Keratinocyte (primary cell): ENCODE results near the gene CMIP. TPM values are rescaled to one million over a fixed set of nuclear protein-coding genes. Genes with fewer than 3 reads are reported as not detected.

Experiments
- DNase-seq: peaks from one replicate; pipeline ENCODE4 v3.0.0-alpha.2; 2011; ENCODE audit warnings: low read depth, missing footprints, low spot score
- FAIRE-seq: peaks from 2 replicates; lab custom pipeline; 2011; peaks lifted over from hg19 to GRCh38; lab: Jason Lieb, UNC
- H2AFZ ChIP-seq: 2 replicates; pipeline ENCODE4 v1.6.0; 2012; ENCODE audit warnings: low read length, control low read depth, inconsistent platforms; ENCODE audit not compliant: control insufficient read depth
- H3K27ac ChIP-seq: 2 replicates; pipeline ENCODE4 v1.5.1; 2011; ENCODE audit warnings: low read length; ENCODE audit not compliant: control insufficient read depth, insufficient read depth
- H3K27me3 ChIP-seq: 3 replicates; pipeline ENCODE4 v1.6.0; 2011; ENCODE audit warnings: low read length; ENCODE audit not compliant: control insufficient read depth, insufficient read depth; ENCODE audit errors: extremely low read depth
- H3K36me3 ChIP-seq, 2 experiments: 2 replicates in 1 of 2; 3 replicates in 1 of 2; pipeline ENCODE4 v1.5.1; 2011; ENCODE audit warnings: low read length in 2 of 2, mild to moderate bottlenecking in 1 of 2; ENCODE audit not compliant: control insufficient read depth in 2 of 2, insufficient read depth in 2 of 2; ENCODE audit errors: extremely low read depth in 1 of 2
- H3K4me1 ChIP-seq: 3 replicates; pipeline ENCODE4 v1.5.1; 2011; ENCODE audit warnings: low read length; ENCODE audit not compliant: control insufficient read depth, insufficient read depth; ENCODE audit errors: extremely low read depth
- H3K4me2 ChIP-seq: 3 replicates; pipeline ENCODE4 v1.6.0; 2011; ENCODE audit warnings: low read depth, low read length; ENCODE audit not compliant: control insufficient read depth, insufficient read depth; ENCODE audit errors: extremely low read depth
- H3K4me3 ChIP-seq, 3 experiments: fragments of 200-600 bp in 1 of 3; sonication (generic) in 1 of 3; 2 replicates in 2 of 3; 3 replicates in 1 of 3; pipeline ENCODE4 v1.5.1; 2011 to 2016; ENCODE audit warnings: low read length in 3 of 3, mild to moderate bottlenecking in 3 of 3, control low read depth in 2 of 3, inconsistent platforms in 1 of 3, low read depth in 1 of 3, mixed read lengths in 1 of 3, mixed run types in 1 of 3, moderate library complexity in 1 of 3; ENCODE audit not compliant: control insufficient read depth in 2 of 3, insufficient read depth in 2 of 3; ENCODE audit errors: extremely low read depth in 1 of 3
- H3K79me2 ChIP-seq: 2 replicates; pipeline ENCODE4 v1.6.0; 2012; ENCODE audit warnings: low read length; ENCODE audit not compliant: control insufficient read depth, insufficient read depth
- H3K9ac ChIP-seq: 3 replicates; pipeline ENCODE4 v1.6.0; 2011; ENCODE audit warnings: low read length; ENCODE audit not compliant: control insufficient read depth, insufficient read depth; ENCODE audit errors: extremely low read depth
- H3K9me1 ChIP-seq: 3 replicates; pipeline ENCODE4 v1.6.0; 2011; ENCODE audit warnings: low read length; ENCODE audit not compliant: control insufficient read depth, insufficient read depth; ENCODE audit errors: extremely low read depth
- H3K9me3 ChIP-seq: 2 replicates; pipeline ENCODE4 v1.5.1; 2012; ENCODE audit warnings: low read depth, low read length; ENCODE audit not compliant: control insufficient read depth
- H4K20me1 ChIP-seq: 3 replicates; pipeline ENCODE4 v1.6.0; 2011; ENCODE audit warnings: low read length; ENCODE audit not compliant: control insufficient read depth, insufficient read depth; ENCODE audit errors: extremely low read depth
- EZH2 ChIP-seq: IDR thresholded peaks from one replicate; pipeline ENCODE4 v1.6.1; 2012; ENCODE audit warnings: inconsistent platforms, mild to moderate bottlenecking, low read length, moderate library complexity
- dilution Hi-C: fragments of 300-500 bp; cut with MboI; formaldehyde crosslinking; loops from one replicate; pipeline ENCODE4 v1.7.0; 2020; ENCODE audit warnings: low sequenced_read_pairs; ENCODE audit not compliant: extremely low pct_ligation_motif_present
- polyA plus RNA-seq, 5 experiments: library from polyadenylated mRNA; depleted of rRNA in 3 of 5; stranded (reverse) in 3 of 5; stranded (forward) in 1 of 5; unstranded in 1 of 5; fragments of >200 nt; gene quantifications; 1 replicate in 1 of 5; 2 replicates in 3 of 5; 3 replicates in 1 of 5; pipeline versions ENCODE4 v1.2.1 to v1.2.3, GENCODE V29; 2011 to 2012; ENCODE audit warnings: missing spikeins in 2 of 5, low read depth in 1 of 5, low replicate concordance in 1 of 5
- TF ChIP-seq, protein P1 (sequence below), 3 experiments: IDR thresholded peaks in 1 of 3; conservative IDR thresholded peaks in 1 of 3; optimal IDR thresholded peaks in 1 of 3; 2 replicates in 2 of 3; 3 replicates in 1 of 3; pipeline versions ENCODE3 to v1.5.1; 2011; ENCODE audit warnings: low read length in 3 of 3, mild to moderate bottlenecking in 3 of 3, moderate library complexity in 2 of 3, control low read depth in 1 of 3, inconsistent platforms in 1 of 3; ENCODE audit not compliant: insufficient read depth in 2 of 3; ENCODE audit errors: extremely low read depth in 1 of 3

Gene CMIP
- polyA plus RNA-seq, 1 donor (not counting 4 experiments of a cell fraction or from before 2014, with no cell fraction given) = 5.0 TPM

DNA sequence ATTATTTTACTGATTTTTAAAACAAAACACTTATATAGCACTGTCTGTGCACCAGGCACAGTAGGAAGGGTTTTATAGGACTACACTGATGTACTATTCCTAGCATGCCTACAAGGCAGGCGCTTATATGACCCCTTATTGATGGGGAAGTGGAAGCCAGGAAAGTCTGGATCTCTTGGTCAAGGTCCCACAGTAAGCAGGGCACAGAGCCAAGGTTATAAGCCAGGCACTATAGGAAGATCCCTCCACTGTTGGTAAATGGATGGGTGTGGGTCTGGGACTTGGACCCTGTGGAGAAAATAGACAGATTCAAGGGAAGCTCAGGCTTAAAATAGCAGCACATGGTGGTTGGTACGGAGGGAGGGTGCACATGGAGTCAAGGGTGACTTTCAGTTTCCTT lies 275.4 kb downstream of the CMIP start:
- H3K36me3 ChIP-seq = no peaks in the 10 kb centered on the region
- H3K4me2 ChIP-seq = no peak overlapping the region
- DNase-seq = no peak
- dilution Hi-C loops = no loop called here
- H3K9me3 ChIP-seq = no peaks in the 10 kb centered on the region
- no peak for FAIRE-seq
- H2AFZ ChIP-seq = no peak overlapping the region
- H3K27ac ChIP-seq = no peak overlapping the region
- no peaks in the 10 kb centered on the region for H3K9me1 ChIP-seq
- no peaks in the 10 kb centered on the region for H3K79me2 ChIP-seq
- no peak overlapping the region for H3K4me3 ChIP-seq
- H3K4me1 ChIP-seq = peaks cover 20% of the 10 kb centered on the region
- no peaks in the 10 kb centered on the region for H3K27me3 ChIP-seq
- H4K20me1 ChIP-seq = no peaks in the 10 kb centered on the region
- H3K9ac ChIP-seq = no peak overlapping the region
- TF ChIP-seq EZH2 = no peak
- TF ChIP-seq, protein P1, sequence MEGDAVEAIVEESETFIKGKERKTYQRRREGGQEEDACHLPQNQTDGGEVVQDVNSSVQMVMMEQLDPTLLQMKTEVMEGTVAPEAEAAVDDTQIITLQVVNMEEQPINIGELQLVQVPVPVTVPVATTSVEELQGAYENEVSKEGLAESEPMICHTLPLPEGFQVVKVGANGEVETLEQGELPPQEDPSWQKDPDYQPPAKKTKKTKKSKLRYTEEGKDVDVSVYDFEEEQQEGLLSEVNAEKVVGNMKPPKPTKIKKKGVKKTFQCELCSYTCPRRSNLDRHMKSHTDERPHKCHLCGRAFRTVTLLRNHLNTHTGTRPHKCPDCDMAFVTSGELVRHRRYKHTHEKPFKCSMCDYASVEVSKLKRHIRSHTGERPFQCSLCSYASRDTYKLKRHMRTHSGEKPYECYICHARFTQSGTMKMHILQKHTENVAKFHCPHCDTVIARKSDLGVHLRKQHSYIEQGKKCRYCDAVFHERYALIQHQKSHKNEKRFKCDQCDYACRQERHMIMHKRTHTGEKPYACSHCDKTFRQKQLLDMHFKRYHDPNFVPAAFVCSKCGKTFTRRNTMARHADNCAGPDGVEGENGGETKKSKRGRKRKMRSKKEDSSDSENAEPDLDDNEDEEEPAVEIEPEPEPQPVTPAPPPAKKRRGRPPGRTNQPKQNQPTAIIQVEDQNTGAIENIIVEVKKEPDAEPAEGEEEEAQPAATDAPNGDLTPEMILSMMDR (optimal IDR thresholded peaks at IDR 0.05 in 1 of 3, IDR thresholded peaks at IDR 0.05 in 1 of 3, conservative IDR thresholded peaks at IDR 0.05 in 1 of 3; ENCODE audit: extremely low read depth in 1 of 3, insufficient read depth in 2 of 3, low read length in 3 of 3) = no peak

DNA sequence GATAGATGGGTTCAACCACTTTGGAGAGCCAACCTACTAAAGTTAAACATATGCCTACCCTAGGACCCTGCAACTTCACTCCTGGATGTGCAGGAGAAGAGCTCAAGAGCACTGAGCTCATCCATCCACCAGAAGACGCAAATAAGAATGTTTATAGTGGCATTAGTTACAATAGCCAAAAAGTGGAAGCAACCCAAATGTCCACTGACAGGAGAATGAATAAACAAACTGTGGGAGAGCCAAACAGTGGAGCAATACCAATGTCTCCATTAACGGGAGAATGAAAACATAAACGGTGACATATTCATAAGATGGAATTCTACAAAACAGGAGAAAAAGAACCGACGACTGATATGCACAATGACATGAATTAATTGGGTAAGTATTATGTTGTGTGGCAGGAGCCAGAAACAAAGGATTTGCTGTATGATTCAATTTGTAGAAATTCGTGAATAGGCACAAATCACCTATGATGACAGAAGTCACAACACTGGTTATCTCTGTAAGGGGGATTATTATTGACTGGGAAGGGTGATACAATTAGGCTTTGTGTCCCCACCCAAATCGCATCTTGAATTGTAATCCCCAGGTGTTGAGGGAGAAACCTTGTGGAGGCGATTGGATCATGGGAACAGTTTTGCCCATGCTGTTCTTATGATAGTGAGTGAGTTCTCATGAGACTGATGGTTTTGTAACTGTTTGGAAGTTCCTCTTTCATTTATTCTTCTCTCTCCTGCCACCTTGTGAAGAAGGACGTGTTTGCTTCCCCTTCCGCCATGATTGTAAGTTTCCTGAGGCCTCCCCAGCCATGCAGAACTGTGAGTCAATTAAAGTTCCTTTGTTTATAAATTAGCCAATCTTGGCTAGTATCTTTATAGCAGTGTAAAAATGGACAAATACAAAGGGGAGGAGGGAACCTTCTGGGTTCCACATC lies 276.6 kb downstream of the CMIP start:
- Histone ChIP-seq H3K4me1 (peaks cover 20% of the 10 kb centered on the region), H3K9me1 (no peaks in the 10 kb centered on the region), H3K9ac (no peak overlapping the region), H4K20me1 (no peaks in the 10 kb centered on the region), H3K9me3 (no peaks in the 10 kb centered on the region), H3K27ac (no peak overlapping the region), H3K27me3 (no peaks in the 10 kb centered on the region), H2AFZ (no peak overlapping the region), H3K4me3 (no peak overlapping the region), H3K4me2 (no peak overlapping the region), H3K79me2 (no peaks in the 10 kb centered on the region), H3K36me3 (no peaks in the 10 kb centered on the region)
- DNase-seq = no peak
- no peak for TF ChIP-seq EZH2
- TF ChIP-seq, protein P1 (optimal IDR thresholded peaks at IDR 0.05 in 1 of 3, IDR thresholded peaks at IDR 0.05 in 1 of 3, conservative IDR thresholded peaks at IDR 0.05 in 1 of 3; ENCODE audit: extremely low read depth in 1 of 3, insufficient read depth in 2 of 3, low read length in 3 of 3) = no peak
- dilution Hi-C loops = no loop called here
- no peak for FAIRE-seq
